ENCODE data around the gene TBC1D20.

The TBC1D20 gene

DNA sequence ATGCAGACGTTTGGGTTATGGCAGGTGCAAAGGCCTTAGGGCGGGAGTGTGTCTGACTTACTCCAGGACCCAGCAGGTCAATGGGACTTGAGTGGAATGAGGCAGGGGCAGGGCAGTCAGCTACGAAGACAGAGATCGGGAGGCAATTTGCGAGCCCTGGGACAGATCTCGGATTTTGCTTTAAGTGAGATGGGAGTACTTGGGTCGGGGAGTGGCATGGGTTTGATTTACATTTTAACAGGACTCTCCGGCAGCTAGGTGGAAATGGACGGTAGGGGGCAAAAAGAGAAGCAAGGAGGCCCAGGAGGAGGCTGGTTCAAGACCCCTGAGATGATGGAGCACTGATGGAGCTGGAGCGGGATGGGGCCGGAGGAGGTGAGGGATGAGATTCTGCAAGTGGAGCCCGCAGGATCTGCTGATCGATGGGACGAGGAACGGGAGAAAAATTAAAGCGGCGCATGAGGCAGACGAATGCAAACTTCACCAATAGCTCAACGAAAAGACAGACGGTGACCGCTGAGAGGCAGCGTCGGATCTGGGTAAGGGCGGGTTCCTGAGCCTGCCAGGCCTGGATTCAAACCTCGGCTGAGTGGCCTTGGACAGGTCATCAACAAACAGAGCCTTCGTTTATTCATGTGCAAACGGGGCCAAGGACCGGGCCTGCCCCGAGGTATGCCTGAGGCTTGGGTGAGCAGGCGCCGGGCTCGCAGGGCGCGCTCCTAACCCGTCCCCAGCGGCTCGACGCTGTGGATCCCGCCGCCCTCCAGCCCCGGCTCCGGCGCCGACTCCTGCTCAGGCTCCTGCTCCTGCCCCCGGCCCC, 55.0 kb downstream of the TBC1D20 start:
- in situ Hi-C loops (cut with HindIII; ENCODE audit: low sequenced_read_pairs), result no loop called here
- peak; percentile 32 for DNase-seq (ENCODE audit: low read depth)
- H3K4me3 ChIP-seq (ENCODE audit: low read depth, low read length), result peak overlapping the region; percentile 98
- TF ChIP-seq CTCF (IDR thresholded peaks at IDR 0.05; ENCODE audit: low read depth, low read length, missing control alignments), result peak; percentile 36

DNA sequence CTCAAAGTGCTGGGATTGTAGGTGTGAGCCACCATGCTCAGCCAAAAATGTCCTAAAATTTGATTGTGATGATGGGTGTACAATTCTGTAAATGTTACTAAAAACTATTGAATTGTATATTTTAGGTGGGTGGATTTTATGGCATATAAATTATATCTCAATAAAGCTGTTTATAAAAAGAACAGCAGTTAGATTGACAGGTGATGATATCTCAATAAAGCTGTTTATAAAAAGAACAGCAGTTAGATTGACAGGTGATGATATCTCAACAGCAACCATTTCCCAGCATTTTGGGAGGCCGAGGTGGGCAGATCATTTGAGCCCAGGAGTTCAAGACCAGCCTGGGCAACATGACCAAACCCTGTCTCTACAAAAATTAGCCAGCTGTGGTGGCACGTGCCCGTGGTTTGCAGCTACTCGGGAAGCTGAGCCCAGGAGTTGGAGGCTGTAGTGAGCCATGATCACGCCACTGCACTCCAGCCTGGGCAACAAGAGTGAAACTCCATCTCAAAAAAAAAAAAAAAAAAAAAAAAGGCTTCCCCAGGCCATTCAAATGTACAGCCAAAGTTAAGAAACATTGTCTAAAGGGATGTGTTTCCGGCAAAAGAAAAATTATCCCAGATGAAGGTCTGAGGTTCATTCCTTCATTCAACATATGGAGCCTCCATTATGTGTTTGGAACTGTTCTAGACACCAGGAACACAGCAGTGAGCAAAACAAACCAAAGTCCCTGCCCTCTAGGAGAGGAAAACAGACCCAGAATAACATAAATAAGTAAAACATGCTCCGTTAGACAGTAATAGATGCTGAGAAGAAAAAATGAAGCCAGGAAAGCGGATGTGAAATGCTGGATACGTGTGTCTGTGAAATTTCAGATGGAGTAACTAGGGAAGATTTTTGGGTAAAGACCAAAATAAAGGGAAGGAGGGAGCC, 55.9 kb downstream of the TBC1D20 start:
- no peak for DNase-seq (ENCODE audit: low read depth)
- in situ Hi-C loops (cut with HindIII; ENCODE audit: low sequenced_read_pairs), result no loop called here
- TF ChIP-seq CTCF (IDR thresholded peaks at IDR 0.05; ENCODE audit: low read depth, low read length, missing control alignments), result no peak
- no peak overlapping the region for H3K4me3 ChIP-seq (ENCODE audit: low read depth, low read length)

DNA sequence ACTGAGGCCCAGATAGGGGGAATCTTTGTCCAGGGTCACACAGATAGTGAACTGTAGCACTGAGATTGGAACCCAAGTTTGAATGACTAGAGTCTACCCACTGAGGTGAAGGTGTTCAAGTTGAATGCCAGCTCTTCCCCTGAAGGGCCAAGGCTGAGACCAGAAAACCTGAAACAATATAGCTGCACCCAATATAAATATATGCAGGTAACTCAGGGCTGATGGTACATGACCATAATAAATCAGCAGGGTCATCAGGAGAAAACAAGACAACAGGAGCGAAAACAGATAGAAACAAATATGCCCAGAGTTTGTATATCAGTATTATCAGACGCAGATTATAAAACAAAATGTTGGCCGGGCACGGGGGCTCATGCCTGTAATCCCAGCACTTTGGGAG, 58.2 kb downstream of the TBC1D20 start:
- no peak for DNase-seq (ENCODE audit: low read depth)
- in situ Hi-C loops (cut with HindIII; ENCODE audit: low sequenced_read_pairs), result no loop called here
- TF ChIP-seq CTCF (IDR thresholded peaks at IDR 0.05; ENCODE audit: low read depth, low read length, missing control alignments), result no peak
- H3K4me3 ChIP-seq (ENCODE audit: low read depth, low read length), result no peak overlapping the region

DNA sequence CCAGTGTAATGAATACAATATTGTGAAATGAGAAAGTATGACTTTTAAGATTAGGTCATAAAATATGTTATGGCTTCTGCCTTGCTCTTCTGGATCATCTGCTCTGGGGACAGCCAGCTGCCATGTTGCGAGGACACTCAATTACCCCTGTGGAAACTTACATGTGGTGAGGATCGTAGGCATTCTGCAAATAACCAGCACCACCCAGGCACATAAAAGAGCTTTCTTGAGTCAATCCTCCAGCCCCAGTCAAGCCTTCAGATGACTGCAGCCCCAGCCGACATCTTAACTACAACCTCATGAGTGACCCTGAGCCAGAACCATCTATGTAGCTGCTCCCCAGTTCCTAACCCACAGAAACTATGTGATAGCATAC, 58.8 kb downstream of the TBC1D20 start:
- in situ Hi-C loops (cut with HindIII; ENCODE audit: low sequenced_read_pairs), result no loop called here
- no peak overlapping the region for H3K4me3 ChIP-seq (ENCODE audit: low read depth, low read length)
- DNase-seq (ENCODE audit: low read depth), result no peak
- TF ChIP-seq CTCF (IDR thresholded peaks at IDR 0.05; ENCODE audit: low read depth, low read length, missing control alignments), result no peak

DNA sequence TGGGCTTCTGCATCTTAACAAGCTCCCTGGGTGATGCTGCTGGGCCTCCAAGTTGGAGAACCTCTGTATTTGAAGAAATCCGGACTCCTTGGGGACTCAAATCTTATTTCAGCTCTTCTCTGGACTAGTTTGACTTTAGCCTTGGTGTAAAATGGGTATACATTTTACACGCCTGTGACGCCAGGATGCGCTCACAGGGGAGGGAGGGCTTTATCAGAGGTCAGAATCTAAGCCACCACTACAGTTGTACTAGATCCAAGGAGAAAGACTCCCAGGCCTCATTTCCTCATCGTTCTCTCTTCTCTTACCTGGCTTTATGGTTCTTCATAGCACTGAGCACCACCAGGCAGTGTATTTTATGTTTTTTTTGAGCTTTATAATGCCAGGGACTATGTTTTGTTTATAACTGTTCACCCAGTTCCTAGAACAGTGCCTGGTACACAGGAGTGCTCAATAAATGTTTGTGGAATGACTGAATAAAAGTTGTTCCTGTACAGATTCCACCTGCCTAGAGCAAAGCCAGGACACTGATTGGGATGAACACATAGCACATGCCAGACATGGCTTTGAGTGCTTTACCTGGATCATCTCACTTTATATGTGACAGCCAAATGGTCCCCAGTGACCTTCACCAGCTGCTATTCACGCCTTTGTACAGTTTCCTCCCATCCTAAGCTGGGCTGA, 59.3 kb downstream of the TBC1D20 start:
- no peak for TF ChIP-seq CTCF (IDR thresholded peaks at IDR 0.05; ENCODE audit: low read depth, low read length, missing control alignments)
- H3K4me3 ChIP-seq (ENCODE audit: low read depth, low read length), result no peak overlapping the region
- in situ Hi-C loops (cut with HindIII; ENCODE audit: low sequenced_read_pairs), result no loop called here
- no peak for DNase-seq (ENCODE audit: low read depth)

GRCh38 chr20:402496-402885, 59.8 kb downstream of the TBC1D20 start:
- DNase-seq (ENCODE audit: low read depth), result no peak
- H3K4me3 ChIP-seq (ENCODE audit: low read depth, low read length), result no peak overlapping the region
- in situ Hi-C loops (cut with HindIII; ENCODE audit: low sequenced_read_pairs), result no loop called here
- no peak for TF ChIP-seq CTCF (IDR thresholded peaks at IDR 0.05; ENCODE audit: low read depth, low read length, missing control alignments)

Measured in astrocyte of the cerebellum (primary cell).